OCI-LY1 (cell line): Measurements from ENCODE around the gene PUSL1.

Source experiments
- CTCF ChIP-seq: fragments of 200-600 bp; sonication (generic), shearing (Covaris generic); IDR thresholded peaks from 2 replicates; pipeline ENCODE4 v1.5.1; 2017; ENCODE audit warnings: mild to moderate bottlenecking, antibody characterized with exemption, low read length, moderate library complexity, mixed read lengths
- EZH2 ChIP-seq: fragments of 200-600 bp; sonication (generic), shearing (Covaris generic); IDR thresholded peaks from 2 replicates; pipeline ENCODE4 v1.8.0; 2017; ENCODE audit warnings: borderline replicate concordance, mixed run types, mild to moderate bottlenecking, antibody characterized with exemption, low read length, moderate library complexity, mixed read lengths

- TF ChIP-seq CTCF (no peak), EZH2 (no peak)
Observed at GRCh38 chr1:1274299-1274930, 34.0 kb upstream of the PUSL1 start.
